Esophagus (tissue), 2 donors: ENCODE measurements around the gene TADA2B. TPM values are rescaled to one million over a fixed set of nuclear protein-coding genes. Genes with fewer than 3 reads are reported as not detected.

Source experiments
- H3K27ac ChIP-seq, 2 donors: one replicate each; pipeline ENCODE4 v1.5.1; 2013; ENCODE audit warnings: low read depth in 2 of 2, mild to moderate bottlenecking in 2 of 2, inconsistent platforms in 1 of 2, low read length in 1 of 2, moderate library complexity in 1 of 2
- H3K27me3 ChIP-seq, 2 donors: one replicate each; pipeline ENCODE4 v1.6.1; 2013; ENCODE audit warnings: low read length in 2 of 2, control low read depth in 1 of 2, mild to moderate bottlenecking in 1 of 2; ENCODE audit not compliant: insufficient read depth in 2 of 2, control insufficient read depth in 1 of 2
- H3K36me3 ChIP-seq, 2 donors: one replicate each; pipeline ENCODE4 v1.6.1; 2013; ENCODE audit warnings: low read length in 1 of 2; ENCODE audit not compliant: control insufficient read depth in 2 of 2, insufficient read depth in 2 of 2
- H3K4me1 ChIP-seq, 2 donors: one replicate each; pipeline ENCODE4 v1.6.1; 2013; ENCODE audit warnings: low read length in 1 of 2; ENCODE audit not compliant: control insufficient read depth in 2 of 2, insufficient read depth in 2 of 2
- H3K4me3 ChIP-seq, 2 donors: one replicate each; pipeline ENCODE4 v1.5.1; 2013; ENCODE audit warnings: low read length in 2 of 2, mild to moderate bottlenecking in 2 of 2, low read depth in 1 of 2, moderate library complexity in 1 of 2
- H3K9me3 ChIP-seq, 2 donors: one replicate each; pipeline ENCODE4 v1.6.1; 2013; ENCODE audit warnings: mild to moderate bottlenecking in 2 of 2, low read depth in 1 of 2, low read length in 1 of 2, moderate library complexity in 1 of 2; ENCODE audit not compliant: control insufficient read depth in 2 of 2, insufficient read depth in 1 of 2
- WGBS, 2 donors: extraction: QIAGEN DNeasy Blood & Tissue Kit; methylation state at CpG; one replicate each; pipeline ENCODE4 v1.1.7; 2013; 5-methylcytosine and 5-hydroxymethylcytosine counted together
- polyA plus RNA-seq, 2 donors: library from polyadenylated mRNA; stranded (reverse); fragments of 200-250 nt; gene quantifications; one replicate each; pipeline ENCODE4 v1.2.3, GENCODE V29; 2013
- donor health status: healthy with polysubstance abuse.
- donor health status: Bipolar disorder and iron deficiency.

Gene TADA2B
- polyA plus RNA-seq, 2 donors: 8.4 to 8.5 TPM

DNA sequence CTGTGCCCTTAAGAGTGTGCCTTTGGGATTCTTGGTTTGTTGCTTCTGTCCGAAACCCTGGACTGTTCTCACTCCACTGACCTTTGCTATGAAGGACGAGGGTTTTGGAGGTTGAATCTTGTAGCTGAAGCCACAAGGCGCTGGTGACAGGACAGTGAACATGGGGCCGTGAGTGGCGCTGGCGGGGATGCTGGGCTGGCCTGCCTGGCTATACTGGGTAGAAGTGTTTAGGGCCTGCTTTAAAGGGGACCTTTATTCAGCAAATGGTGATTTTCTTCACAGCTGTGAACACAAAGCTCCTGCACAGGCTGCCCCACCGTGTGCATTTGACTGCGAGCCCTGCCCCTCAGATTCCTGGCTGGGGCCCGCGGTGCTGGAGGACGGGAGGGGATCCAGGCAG is 27.1 kb upstream of the TADA2B start:
- 80 to 85% methylated on average over 11 of the region's 11 CpGs for WGBS, 2 donors
- Histone ChIP-seq H3K4me3 (no peak overlapping the region), H3K27ac (no peak overlapping the region), H3K27me3 (no peaks in the 10 kb centered on the region), H3K4me1 (no peaks in the 10 kb centered on the region), H3K9me3 (no peaks in the 10 kb centered on the region), H3K36me3 (peaks cover 26 to 45% of the 10 kb centered on the region in 2 donors)

DNA sequence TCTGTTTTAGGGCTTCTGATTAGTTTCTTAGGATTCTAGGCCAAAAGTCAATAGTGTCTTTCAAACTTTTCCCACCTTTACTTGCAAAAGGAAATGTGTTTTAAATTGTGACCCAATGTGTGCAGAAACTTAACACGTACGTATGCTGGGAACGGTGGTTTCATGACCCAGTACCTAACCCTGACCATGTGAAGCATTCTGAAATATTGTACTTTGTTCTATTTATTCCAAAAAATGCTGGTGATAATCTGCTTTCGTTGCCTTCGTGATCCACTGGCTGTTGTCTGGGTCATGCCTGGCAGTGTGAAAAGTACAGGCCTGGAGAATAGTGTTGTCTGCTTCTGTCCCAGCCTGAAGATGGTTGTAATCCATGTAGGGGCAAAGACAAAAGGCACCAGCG is 26.7 kb upstream of the TADA2B start:
- Histone ChIP-seq H3K36me3 (peaks cover 26 to 44% of the 10 kb centered on the region in 2 donors), H3K4me1 (no peaks in the 10 kb centered on the region), H3K9me3 (no peaks in the 10 kb centered on the region), H3K27ac (no peak overlapping the region), H3K4me3 (no peak overlapping the region), H3K27me3 (no peaks in the 10 kb centered on the region)
- WGBS, 2 donors: 95 to 96% methylated on average over 6 of the region's 6 CpGs

DNA sequence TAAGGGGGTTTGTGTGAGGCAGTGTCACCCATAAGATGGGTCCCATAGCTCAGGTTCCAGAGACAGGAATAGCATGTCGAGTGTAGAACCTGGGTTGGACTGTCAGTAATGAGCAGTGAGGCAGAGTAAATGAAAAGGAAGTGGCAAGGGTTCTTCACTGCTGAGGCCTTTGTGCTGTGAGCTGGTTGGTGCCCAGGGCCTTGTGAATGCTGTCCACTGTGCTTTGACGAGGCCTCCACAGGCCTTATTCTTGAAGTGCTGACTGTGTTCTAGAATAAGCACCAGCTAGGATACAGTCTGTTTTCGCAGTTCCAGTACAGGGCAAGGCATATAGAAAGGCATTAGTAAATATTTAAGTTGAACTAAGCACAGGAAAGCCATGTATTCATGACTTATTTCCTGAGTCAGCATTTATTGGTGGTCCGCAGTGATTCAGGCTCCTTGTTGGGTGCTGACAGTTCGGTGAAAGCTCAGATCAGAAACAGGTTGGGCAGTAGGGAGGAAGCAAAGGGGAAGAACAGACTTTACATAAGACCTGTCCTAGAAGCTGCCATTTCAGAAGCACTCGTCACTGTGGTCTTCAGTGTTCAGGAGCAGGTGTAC is 25.6 kb upstream of the TADA2B start:
- 93 to 95% methylated on average over 6 of the region's 6 CpGs for WGBS, 2 donors
- no peaks in the 10 kb centered on the region for H3K4me1 ChIP-seq
- H3K27ac ChIP-seq: no peak overlapping the region
- no peak overlapping the region for H3K4me3 ChIP-seq
- H3K27me3 ChIP-seq: no peaks in the 10 kb centered on the region
- H3K9me3 ChIP-seq: no peaks in the 10 kb centered on the region
- peaks cover 29 to 47% of the 10 kb centered on the region in 2 donors for H3K36me3 ChIP-seq

DNA sequence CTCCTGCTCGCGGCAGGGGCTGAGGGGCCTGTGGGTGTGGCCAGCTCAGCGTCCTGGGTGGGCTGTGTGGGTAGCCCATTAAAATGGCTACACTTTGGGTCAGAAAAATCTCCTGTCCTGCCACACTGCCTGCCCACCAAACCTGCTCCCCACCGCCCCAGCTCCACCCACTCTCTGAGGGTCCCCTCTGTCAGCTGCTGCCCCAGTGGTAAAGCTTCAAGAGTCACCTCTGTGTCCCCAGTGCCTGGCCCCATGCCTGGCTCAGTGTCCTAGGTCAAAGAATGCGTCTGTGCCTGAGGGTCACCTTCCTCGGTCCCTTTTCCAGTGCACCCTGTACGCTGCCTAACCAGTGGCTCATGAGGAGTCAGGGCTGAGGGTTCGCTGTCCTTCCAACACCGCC is 24.9 kb upstream of the TADA2B start:
- no peak overlapping the region for H3K4me3 ChIP-seq
- 93 to 96% methylated on average over 9 of the region's 9 CpGs for WGBS, 2 donors
- no peaks in the 10 kb centered on the region for H3K9me3 ChIP-seq
- H3K4me1 ChIP-seq: no peaks in the 10 kb centered on the region
- no peak overlapping the region for H3K27ac ChIP-seq
- H3K36me3 ChIP-seq: peaks cover 26 to 44% of the 10 kb centered on the region in 2 donors
- H3K27me3 ChIP-seq: no peaks in the 10 kb centered on the region

DNA sequence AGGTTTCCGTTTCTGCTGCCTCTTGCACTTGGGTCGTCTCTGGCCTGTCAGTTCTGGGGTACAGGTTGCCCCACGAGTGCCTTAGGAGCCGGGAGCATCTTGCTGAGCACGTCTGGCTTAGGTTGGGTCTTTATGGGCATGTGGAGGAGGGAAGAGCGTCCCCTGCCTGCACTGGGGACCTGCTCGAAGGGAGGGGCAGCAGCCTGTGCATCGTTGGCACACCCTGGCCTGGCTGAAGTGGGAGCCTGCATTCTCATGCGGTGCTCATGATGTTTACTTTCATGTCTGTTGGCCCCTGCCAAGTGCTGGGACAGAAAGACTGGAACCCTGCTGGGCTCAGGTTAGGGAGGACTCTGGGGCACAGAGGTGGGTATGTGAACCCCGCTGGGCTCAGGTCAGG is 23.8 kb upstream of the TADA2B start:
- Histone ChIP-seq H3K36me3 (peaks cover 24 to 47% of the 10 kb centered on the region in 2 donors), H3K4me1 (no peaks in the 10 kb centered on the region)

DNA sequence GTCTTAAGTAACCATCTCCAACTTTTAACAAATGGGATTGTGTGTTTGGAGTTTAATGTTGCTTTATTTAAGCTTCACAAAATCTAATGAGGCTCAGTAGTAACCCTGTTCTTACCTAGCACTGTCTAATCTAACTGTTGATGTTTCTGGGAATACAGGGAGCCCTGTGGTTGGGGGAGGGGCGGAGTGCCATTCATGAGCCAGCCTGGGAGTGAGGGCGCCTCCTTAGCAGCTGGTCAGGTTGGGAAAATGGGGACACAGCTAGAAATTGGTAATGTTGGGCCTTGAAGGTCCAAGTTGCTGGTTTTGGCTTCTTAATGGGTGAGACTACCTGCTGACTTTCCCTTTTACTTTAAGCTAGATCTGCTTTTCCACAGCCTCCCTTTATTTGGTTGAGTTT is 22.9 kb upstream of the TADA2B start:
- H3K4me1 ChIP-seq: no peaks in the 10 kb centered on the region
- no peaks in the 10 kb centered on the region for H3K27me3 ChIP-seq
- no peaks in the 10 kb centered on the region for H3K9me3 ChIP-seq
- peaks cover 21 to 46% of the 10 kb centered on the region in 2 donors for H3K36me3 ChIP-seq
- no peak overlapping the region for H3K4me3 ChIP-seq
- 88 to 95% methylated on average over 2 of the region's 2 CpGs for WGBS, 2 donors
- H3K27ac ChIP-seq: no peak overlapping the region

More for the DNA sequence above, 23.8 kb upstream of the TADA2B start:
- H3K27ac ChIP-seq: no peak overlapping the region
- no peak overlapping the region for H3K4me3 ChIP-seq
- WGBS, 2 donors: 90 to 91% methylated on average over 9 to 10 of the region's 10 CpGs
- H3K9me3 ChIP-seq: no peaks in the 10 kb centered on the region
- H3K27me3 ChIP-seq: no peaks in the 10 kb centered on the region

DNA sequence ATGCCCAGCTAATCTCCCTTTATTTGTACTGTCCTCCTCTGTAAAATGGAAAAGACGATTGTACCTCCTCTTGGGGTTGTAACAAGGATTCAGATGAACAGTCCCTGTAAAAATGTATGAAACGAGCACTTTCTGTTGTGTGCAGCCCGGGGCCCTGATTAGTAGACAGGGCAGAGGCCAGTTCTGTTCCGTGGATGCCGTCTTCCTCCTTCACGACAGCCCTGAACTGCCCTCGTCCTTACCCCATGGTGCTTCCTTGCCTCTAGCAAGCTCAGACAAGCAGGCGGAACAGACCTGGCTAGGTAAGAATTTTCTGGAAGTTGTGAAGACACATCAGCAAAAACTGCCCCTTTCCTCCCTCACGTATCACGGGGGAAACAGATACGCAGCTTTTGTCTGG is 22.3 kb upstream of the TADA2B start:
- Histone ChIP-seq H3K36me3 (peaks cover 18 to 44% of the 10 kb centered on the region in 2 donors), H3K27me3 (no peaks in the 10 kb centered on the region), H3K4me1 (no peaks in the 10 kb centered on the region), H3K9me3 (no peaks in the 10 kb centered on the region), H3K27ac (no peak overlapping the region), H3K4me3 (no peak overlapping the region)
- 88 to 90% methylated on average over 11 of the region's 11 CpGs for WGBS, 2 donors

DNA sequence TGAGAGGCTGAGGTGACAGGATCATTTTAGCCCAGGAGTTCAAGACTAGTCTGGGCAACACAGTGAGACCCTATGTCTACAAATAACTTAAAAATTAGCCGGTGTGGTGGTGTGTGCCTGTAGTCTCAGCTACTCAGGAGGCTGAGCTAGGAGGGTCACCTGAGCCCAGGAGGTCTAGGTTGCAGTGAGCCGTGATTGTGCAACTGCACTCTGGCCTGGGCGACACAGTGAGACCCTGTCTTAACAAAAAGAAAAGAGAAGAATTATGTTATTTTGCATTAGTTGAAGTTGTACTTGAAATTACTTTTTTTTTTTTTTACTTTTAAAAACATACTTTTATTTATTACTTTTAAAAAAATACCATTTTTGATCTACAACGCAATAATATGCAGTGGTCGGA is 21.8 kb upstream of the TADA2B start:
- 74 to 75% methylated on average over 5 of the region's 5 CpGs for WGBS, 2 donors
- Histone ChIP-seq H3K27ac (no peak overlapping the region), H3K4me3 (no peak overlapping the region), H3K27me3 (no peaks in the 10 kb centered on the region), H3K9me3 (no peaks in the 10 kb centered on the region), H3K36me3 (peaks cover 18 to 40% of the 10 kb centered on the region in 2 donors), H3K4me1 (no peaks in the 10 kb centered on the region)

DNA sequence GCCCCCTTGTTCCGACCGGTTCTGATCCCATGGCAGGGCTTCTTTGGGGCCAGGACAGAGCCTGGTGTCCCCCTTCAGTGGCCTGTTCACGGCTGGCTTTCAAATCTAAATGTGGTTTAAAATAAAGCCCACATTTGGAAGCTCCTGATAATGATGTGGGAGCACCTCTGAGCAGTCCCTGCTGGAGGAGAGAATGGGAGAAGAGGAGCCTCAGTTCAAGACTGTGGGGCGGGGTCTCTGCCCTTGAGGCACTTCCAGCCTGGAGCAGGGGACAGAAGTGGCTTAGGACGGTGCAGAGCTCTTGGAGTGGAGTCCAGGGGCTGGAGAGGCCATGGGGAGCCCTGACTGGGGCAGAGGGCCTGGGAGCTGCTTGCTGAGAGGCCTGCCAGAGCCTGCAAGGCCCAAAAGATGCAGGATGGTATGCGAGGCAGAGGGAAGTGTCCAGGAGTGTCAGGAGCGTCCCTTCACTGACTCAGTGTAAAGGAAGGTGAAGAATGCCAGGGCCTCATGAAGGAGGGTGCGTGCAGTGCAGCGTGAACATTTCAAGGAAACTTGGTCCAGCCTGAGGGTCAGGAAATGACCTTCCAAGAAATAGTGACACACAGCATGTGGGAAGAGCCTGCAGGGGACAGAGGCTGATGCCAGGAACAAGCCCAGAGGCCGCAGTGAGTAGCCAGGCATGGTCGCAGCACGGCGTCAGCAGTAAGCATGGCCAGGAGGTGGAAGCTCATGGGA is 21.1 kb upstream of the TADA2B start:
- Histone ChIP-seq H3K9me3 (no peaks in the 10 kb centered on the region), H3K27ac (no peak overlapping the region), H3K36me3 (peaks cover 18 to 38% of the 10 kb centered on the region in 2 donors), H3K27me3 (no peaks in the 10 kb centered on the region), H3K4me1 (no peaks in the 10 kb centered on the region), H3K4me3 (no peak overlapping the region)
- WGBS, 2 donors: 81 to 92% methylated on average over 13 of the region's 13 CpGs

DNA sequence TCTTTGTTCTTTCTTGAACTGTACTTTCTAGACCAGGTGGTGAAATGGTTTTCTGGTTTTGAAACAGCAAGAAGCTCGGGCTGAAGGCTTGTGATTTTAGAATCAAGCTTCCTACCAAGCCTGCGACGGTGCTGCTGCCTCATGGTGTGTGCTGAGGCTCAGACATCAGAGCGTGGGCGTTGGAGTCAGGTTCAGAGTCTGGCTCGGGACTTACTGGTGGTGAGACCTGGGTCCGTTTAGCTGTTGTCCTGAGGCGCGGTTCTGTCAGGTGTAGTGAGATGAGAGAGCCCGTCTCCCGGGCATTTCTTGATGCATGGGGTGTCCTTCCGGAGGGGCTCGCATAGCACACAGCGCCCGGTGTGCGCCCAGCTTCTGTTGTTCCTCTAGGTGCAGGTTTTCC is 19.7 kb upstream of the TADA2B start:
- no peaks in the 10 kb centered on the region for H3K27me3 ChIP-seq
- peaks cover 7 to 42% of the 10 kb centered on the region in 2 donors for H3K36me3 ChIP-seq
- WGBS, 2 donors: 89 to 90% methylated on average over 16 of the region's 16 CpGs

More for the DNA sequence above, 19.7 kb upstream of the TADA2B start:
- Histone ChIP-seq H3K9me3 (no peaks in the 10 kb centered on the region), H3K4me3 (no peak overlapping the region), H3K4me1 (no peaks in the 10 kb centered on the region), H3K27ac (no peak overlapping the region)
